HEK293 (cell line): ENCODE measurements around the gene ARSD.

Experiments used
- CTCF ChIP-seq: fragments of 450-650 bp; formaldehyde crosslinking; IDR thresholded peaks from 2 replicates; pipeline ENCODE4 v1.5.1; 2016; ENCODE audit warnings: missing biosample characterization, missing genetic modification characterization
- REST ChIP-seq: fragments of 450-650 bp; formaldehyde crosslinking; IDR thresholded peaks from 2 replicates; pipeline ENCODE4 v1.5.1; 2016; ENCODE audit warnings: missing biosample characterization, missing genetic modification characterization
- ZBTB7A ChIP-seq: fragments of 450-650 bp; formaldehyde crosslinking; IDR thresholded peaks from 2 replicates; pipeline ENCODE4 v1.5.1; 2016; ENCODE audit warnings: low read depth, missing biosample characterization, missing genetic modification characterization
- ZNF140 ChIP-seq: fragments of 450-650 bp; formaldehyde crosslinking; IDR thresholded peaks from 2 replicates; pipeline ENCODE4 v1.5.1; 2016; ENCODE audit warnings: missing biosample characterization, missing genetic modification characterization
- ZNF292 ChIP-seq: fragments of 450-650 bp; formaldehyde crosslinking; IDR thresholded peaks from 2 replicates; pipeline ENCODE4 v1.5.1; 2016; ENCODE audit warnings: low read depth, missing biosample characterization, missing genetic modification characterization, borderline replicate concordance
- ZNF324 ChIP-seq: fragments of 450-650 bp; formaldehyde crosslinking; IDR thresholded peaks from 2 replicates; pipeline ENCODE4 v1.5.1; 2016; ENCODE audit warnings: missing biosample characterization, missing genetic modification characterization
- ZNF654 ChIP-seq: fragments of 450-650 bp; formaldehyde crosslinking; IDR thresholded peaks from 2 replicates; pipeline ENCODE4 v1.5.1; 2016; ENCODE audit warnings: low read depth, missing biosample characterization, missing genetic modification characterization
- ZNF792 ChIP-seq: fragments of 450-650 bp; formaldehyde crosslinking; IDR thresholded peaks from 2 replicates; pipeline ENCODE4 v1.5.1; 2016; ENCODE audit warnings: missing biosample characterization, missing genetic modification characterization
- ZSCAN18 ChIP-seq: fragments of 450-650 bp; formaldehyde crosslinking; IDR thresholded peaks from 2 replicates; pipeline ENCODE4 v1.5.1; 2016; ENCODE audit warnings: missing biosample characterization, missing genetic modification characterization
- ZSCAN30 ChIP-seq: fragments of 450-650 bp; IDR thresholded peaks from 2 replicates; pipeline ENCODE4 v1.5.1; 2018; ENCODE audit warnings: missing biosample characterization, mild to moderate bottlenecking, missing genetic modification characterization, moderate library complexity
- TF ChIP-seq, protein P1 (sequence below): fragments of 450-650 bp; formaldehyde crosslinking; IDR thresholded peaks from 2 replicates; pipeline ENCODE4 v1.5.1; 2016; ENCODE audit warnings: missing biosample characterization, missing genetic modification characterization

DNA sequence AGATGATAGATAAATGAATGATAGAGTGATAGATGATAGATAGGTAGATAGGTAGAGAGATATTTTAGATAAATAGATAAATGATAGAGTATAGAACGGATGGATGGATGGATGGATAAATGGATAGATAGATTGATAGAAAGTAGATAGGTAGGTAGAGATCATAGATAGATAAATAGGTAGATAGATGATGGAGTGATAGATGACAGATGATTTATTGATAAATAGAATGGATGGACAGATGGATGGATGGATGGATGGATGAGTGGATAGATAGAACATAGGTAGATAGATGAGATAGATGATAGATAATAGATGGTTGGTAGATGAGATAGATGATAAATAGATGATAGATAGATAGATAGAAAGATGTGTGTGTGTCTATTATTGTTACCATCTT lies 49.5 kb downstream of the ARSD start:
- TF ChIP-seq ZBTB7A: no peak
- TF ChIP-seq ZNF140: no peak
- no peak for TF ChIP-seq ZNF324 (tag by site-specific recombination)
- TF ChIP-seq REST (tag by site-specific recombination): no peak
- TF ChIP-seq, protein P1, sequence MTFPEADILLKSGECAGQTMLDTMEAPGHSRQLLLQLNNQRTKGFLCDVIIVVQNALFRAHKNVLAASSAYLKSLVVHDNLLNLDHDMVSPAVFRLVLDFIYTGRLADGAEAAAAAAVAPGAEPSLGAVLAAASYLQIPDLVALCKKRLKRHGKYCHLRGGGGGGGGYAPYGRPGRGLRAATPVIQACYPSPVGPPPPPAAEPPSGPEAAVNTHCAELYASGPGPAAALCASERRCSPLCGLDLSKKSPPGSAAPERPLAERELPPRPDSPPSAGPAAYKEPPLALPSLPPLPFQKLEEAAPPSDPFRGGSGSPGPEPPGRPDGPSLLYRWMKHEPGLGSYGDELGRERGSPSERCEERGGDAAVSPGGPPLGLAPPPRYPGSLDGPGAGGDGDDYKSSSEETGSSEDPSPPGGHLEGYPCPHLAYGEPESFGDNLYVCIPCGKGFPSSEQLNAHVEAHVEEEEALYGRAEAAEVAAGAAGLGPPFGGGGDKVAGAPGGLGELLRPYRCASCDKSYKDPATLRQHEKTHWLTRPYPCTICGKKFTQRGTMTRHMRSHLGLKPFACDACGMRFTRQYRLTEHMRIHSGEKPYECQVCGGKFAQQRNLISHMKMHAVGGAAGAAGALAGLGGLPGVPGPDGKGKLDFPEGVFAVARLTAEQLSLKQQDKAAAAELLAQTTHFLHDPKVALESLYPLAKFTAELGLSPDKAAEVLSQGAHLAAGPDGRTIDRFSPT (tag by site-specific recombination): no peak
- TF ChIP-seq ZNF292 (tag by site-specific recombination): no peak
- TF ChIP-seq ZSCAN18 (tag by site-specific recombination): no peak
- no peak for TF ChIP-seq ZNF654
- no peak for TF ChIP-seq CTCF (tag by site-specific recombination)
- no peak for TF ChIP-seq ZSCAN30 (tag by site-specific recombination)
- TF ChIP-seq ZNF792 (tag by site-specific recombination): no peak
